Tibial artery (tissue), 4 donors: ENCODE measurements around the gene HAS3.
A peak's percentile ranks its signal among the peaks of the same experiment; 100 is the strongest.

Source experiments
- DNase-seq, 2 donors: peaks; one replicate each; pipeline ENCODE4 v3.0.0-alpha.2; 2019
- H3K27ac ChIP-seq, 2 donors: fragments of 200-600 bp; sonication (generic) in 1 of 2; 1 replicate in 1 of 2; 2 replicates in 1 of 2; pipeline ENCODE4 v1.5.1; 2018 to 2019; ENCODE audit warnings: mild to moderate bottlenecking in 1 of 2
- H3K27me3 ChIP-seq, 2 donors: fragments of 200-600 bp; sonication (generic) in 1 of 2; one replicate each; pipeline versions ENCODE4 v1.5.1 to v1.6.0; 2016 to 2019
- H3K36me3 ChIP-seq, 3 donors: fragments of 200-600 bp; sonication (generic) in 2 of 3; one replicate each; pipeline ENCODE4 v1.5.1; 2016 to 2019; ENCODE audit warnings: mild to moderate bottlenecking in 2 of 3
- H3K4me1 ChIP-seq, 4 donors: fragments of 200-600 bp; sonication (generic) in 2 of 4; 1 replicate in 3 of 4; 2 replicates in 1 of 4; pipeline ENCODE4 v1.5.1; 2016 to 2019
- H3K4me3 ChIP-seq, 2 donors: fragments of 200-600 bp; sonication (generic) in 1 of 2; 1 replicate in 1 of 2; 2 replicates in 1 of 2; pipeline ENCODE4 v1.5.1; 2018 to 2019; ENCODE audit warnings: mild to moderate bottlenecking in 2 of 2
- H3K9me3 ChIP-seq, 3 donors: fragments of 200-600 bp; sonication (generic) in 1 of 3; one replicate each; pipeline ENCODE4 v1.5.1; 2016 to 2019
- CTCF ChIP-seq, 2 experiments: fragments of 200-600 bp in 1 of 2; fragments of 450-650 bp in 1 of 2; IDR thresholded peaks; one replicate each; pipeline ENCODE4 v1.5.1; 2017 to 2019; ENCODE audit warnings: antibody characterized with exemption in 2 of 2, mild to moderate bottlenecking in 1 of 2, moderate library complexity in 1 of 2
- intact Hi-C: fragments of 100-400 bp; cut with DNase I; formaldehyde crosslinking; loops from one replicate; pipeline ENCODE4 v1.15.0; 2023; ENCODE audit warnings: low total_unique reads

Gene HAS3

GRCh38 chr16:69107316-69107962 lies 2.0 kb downstream of the HAS3 start:
- intact Hi-C loops: no loop called here
- no peak overlapping the region for H3K27ac ChIP-seq
- peak overlapping the region; percentile 51 to 58 for H3K4me3 ChIP-seq
- peak in 1 of 2 donors; percentile 65 for DNase-seq
- H3K9me3 ChIP-seq: no peaks in the 10 kb centered on the region
- no peak for TF ChIP-seq CTCF (IDR thresholded peaks at IDR 0.05)
- peaks cover 9 to 27% (median 15%) of the 10 kb centered on the region in 3 donors for H3K36me3 ChIP-seq
- peaks cover 0 to 2% of the 10 kb centered on the region in 2 donors for H3K27me3 ChIP-seq
- H3K4me1 ChIP-seq: peaks cover 13 to 39% (median 30%) of the 10 kb centered on the region in 4 donors

- intact Hi-C loops: no loop called here
- Histone ChIP-seq H3K27me3 (peaks cover 0 to 2% of the 10 kb centered on the region in 2 donors), H3K36me3 (peaks cover 9 to 35% (median 20%) of the 10 kb centered on the region in 3 donors), H3K27ac (no peak overlapping the region), H3K4me1 (peaks cover 13 to 42% (median 30%) of the 10 kb centered on the region in 4 donors), H3K4me3 (peak overlapping the region in 1 of 2 donors; percentile 58), H3K9me3 (no peaks in the 10 kb centered on the region)
- DNase-seq: peak in 1 of 2 donors; percentile 28
- no peak for TF ChIP-seq CTCF (IDR thresholded peaks at IDR 0.05)
Measured at GRCh38 chr16:69108064-69108904, 2.8 kb downstream of the HAS3 start.

GRCh38 chr16:69108905-69109252 lies 3.4 kb downstream of the HAS3 start:
- peaks cover 10 to 41% (median 26%) of the 10 kb centered on the region in 3 donors for H3K36me3 ChIP-seq
- H3K9me3 ChIP-seq: no peaks in the 10 kb centered on the region
- H3K4me1 ChIP-seq: peaks cover 13 to 42% (median 30%) of the 10 kb centered on the region in 4 donors
- TF ChIP-seq CTCF (IDR thresholded peaks at IDR 0.05): no peak
- no peak overlapping the region for H3K4me3 ChIP-seq
- intact Hi-C loops: no loop called here
- peaks cover 0 to 2% of the 10 kb centered on the region in 2 donors for H3K27me3 ChIP-seq
- no peak overlapping the region for H3K27ac ChIP-seq
- peak in 1 of 2 donors; percentile 39 for DNase-seq

- H3K36me3 ChIP-seq: peaks cover 18 to 49% (median 34%) of the 10 kb centered on the region in 3 donors
- no peak for TF ChIP-seq CTCF (IDR thresholded peaks at IDR 0.05)
- peaks cover 13 to 42% (median 30%) of the 10 kb centered on the region in 4 donors for H3K4me1 ChIP-seq
- H3K27me3 ChIP-seq: peaks cover 0 to 2% of the 10 kb centered on the region in 2 donors
- intact Hi-C loops: no loop called here
- peak in 1 of 2 donors; percentile 52 for DNase-seq
- H3K27ac ChIP-seq: no peak overlapping the region
- H3K4me3 ChIP-seq: no peak overlapping the region
- H3K9me3 ChIP-seq: no peaks in the 10 kb centered on the region
Measured at GRCh38 chr16:69109486-69110270, 4.2 kb downstream of the HAS3 start.

GRCh38 chr16:69110406-69110805 lies 5.0 kb downstream of the HAS3 start:
- TF ChIP-seq CTCF (IDR thresholded peaks at IDR 0.05): no peak
- Histone ChIP-seq H3K27ac (no peak overlapping the region), H3K4me3 (no peak overlapping the region), H3K27me3 (peaks cover 0 to 2% of the 10 kb centered on the region in 2 donors), H3K4me1 (peaks cover 13 to 39% (median 28%) of the 10 kb centered on the region in 4 donors), H3K36me3 (peaks cover 22 to 56% (median 41%) of the 10 kb centered on the region in 3 donors), H3K9me3 (no peaks in the 10 kb centered on the region)
- intact Hi-C loops: no loop called here
- DNase-seq: peak in 1 of 2 donors; percentile 21
